ENCODE results near the gene CFAP119.

DNA sequence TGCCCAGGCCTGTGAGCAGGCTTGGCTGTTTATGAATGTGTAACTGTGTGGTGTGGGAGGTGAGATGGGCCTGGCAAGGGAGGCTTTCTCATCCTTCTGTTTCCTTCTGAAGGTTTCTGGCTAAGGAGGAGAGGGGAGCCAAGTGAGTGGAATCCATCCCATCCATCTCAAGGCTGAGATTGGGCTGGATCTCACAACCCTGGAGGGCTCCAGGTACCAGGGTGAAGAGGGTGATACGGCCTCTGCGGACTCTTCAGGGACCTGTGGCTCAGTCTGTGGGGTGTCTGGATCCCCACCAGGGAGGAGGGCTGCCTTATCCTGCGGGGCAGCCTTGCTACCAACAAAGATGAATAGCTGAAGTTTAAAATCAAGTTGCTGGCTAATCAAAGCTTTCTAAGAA lies 18.2 kb upstream of the CFAP119 start:
- TF ChIP-seq HDAC2 (IDR thresholded peaks at IDR 0.05; ENCODE audit: borderline replicate concordance in 1 of 2, low read depth in 2 of 2, low read length in 2 of 2) (no peak), TEAD4 (IDR thresholded peaks at IDR 0.05; ENCODE audit: low read depth, low read length) (no peak), EP300 (IDR thresholded peaks at IDR 0.05; ENCODE audit: borderline replicate concordance in 1 of 2, low read depth in 2 of 2, low read length in 2 of 2) (no peak), MAFK (IDR thresholded peaks at IDR 0.05; ENCODE audit: low read depth, low read length) (no peak), SP1 (IDR thresholded peaks at IDR 0.05; ENCODE audit: low read depth, low read length) (no peak), HDAC6 (IDR thresholded peaks at IDR 0.05; ENCODE audit: low read depth, low read length) (no peak), SP2 (IDR thresholded peaks at IDR 0.05; ENCODE audit: low read length) (no peak), BACH1 (IDR thresholded peaks at IDR 0.05; ENCODE audit: low read length) (no peak), SIN3A (conservative IDR thresholded peaks at IDR 0.05 in 1 of 2, IDR thresholded peaks at IDR 0.05 in 1 of 2; ENCODE audit: low read depth in 1 of 2, low read length in 2 of 2) (no peak)
- TF ChIP-seq, protein P1, sequence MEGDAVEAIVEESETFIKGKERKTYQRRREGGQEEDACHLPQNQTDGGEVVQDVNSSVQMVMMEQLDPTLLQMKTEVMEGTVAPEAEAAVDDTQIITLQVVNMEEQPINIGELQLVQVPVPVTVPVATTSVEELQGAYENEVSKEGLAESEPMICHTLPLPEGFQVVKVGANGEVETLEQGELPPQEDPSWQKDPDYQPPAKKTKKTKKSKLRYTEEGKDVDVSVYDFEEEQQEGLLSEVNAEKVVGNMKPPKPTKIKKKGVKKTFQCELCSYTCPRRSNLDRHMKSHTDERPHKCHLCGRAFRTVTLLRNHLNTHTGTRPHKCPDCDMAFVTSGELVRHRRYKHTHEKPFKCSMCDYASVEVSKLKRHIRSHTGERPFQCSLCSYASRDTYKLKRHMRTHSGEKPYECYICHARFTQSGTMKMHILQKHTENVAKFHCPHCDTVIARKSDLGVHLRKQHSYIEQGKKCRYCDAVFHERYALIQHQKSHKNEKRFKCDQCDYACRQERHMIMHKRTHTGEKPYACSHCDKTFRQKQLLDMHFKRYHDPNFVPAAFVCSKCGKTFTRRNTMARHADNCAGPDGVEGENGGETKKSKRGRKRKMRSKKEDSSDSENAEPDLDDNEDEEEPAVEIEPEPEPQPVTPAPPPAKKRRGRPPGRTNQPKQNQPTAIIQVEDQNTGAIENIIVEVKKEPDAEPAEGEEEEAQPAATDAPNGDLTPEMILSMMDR (IDR thresholded peaks at IDR 0.05; ENCODE audit: control extremely low read depth in 1 of 3, insufficient read depth in 1 of 3, low read depth in 1 of 3, low read length in 3 of 3) = no peak

All from H1 (cell line).